Panc1 (cell line): ENCODE measurements around the gene AMMECR1L. TPM values are rescaled to one million over a fixed set of nuclear protein-coding genes. Genes with fewer than 3 reads are reported as not detected.

Experiments used
- ATAC-seq: fragments of 200-7000 bp; cut with Tn5 transposase; 2 replicates; pipeline ENCODE4 v1.9.1; 2020; ENCODE audit warnings: mild to moderate bottlenecking, moderate library complexity
- BruUV-seq: library from RNA; stranded (reverse); fragments of 400-500 nt; replicated peaks from 2 replicates; lab custom pipeline; 2021; lab: Mats Ljungman, UMichigan
- CTCF ChIA-PET: fragments of 300-600 bp; sonication (Branson Sonifier 250); formaldehyde crosslinking; loops from one replicate; lab custom pipeline; 2022; ENCODE audit warnings: antibody characterized with exemption; lab: Charles Lee
- POLR2A ChIA-PET: fragments of 300-600 bp; sonication (Branson Sonifier 250); formaldehyde crosslinking; loops from one replicate; lab custom pipeline; 2022; ENCODE audit warnings: antibody characterized with exemption; lab: Charles Lee
- DNase-seq: peaks from one replicate; pipeline ENCODE4 v3.0.0-alpha.2; 2010; ENCODE audit warnings: low read depth, low spot score
- H3K27ac ChIP-seq: 2 replicates; pipeline ENCODE4 v1.5.1; 2011; ENCODE audit warnings: mild to moderate bottlenecking, low read length, inconsistent platforms
- H3K27me3 ChIP-seq: fragments of 200-500 bp; sonication (Bioruptor generic); 2 replicates; pipeline ENCODE4 v1.6.0; 2014; ENCODE audit warnings: low read length, inconsistent platforms; ENCODE audit not compliant: control insufficient read depth, insufficient read depth
- H3K36me3 ChIP-seq: fragments of 200-500 bp; sonication (Bioruptor generic); 2 replicates; pipeline ENCODE4 v1.5.1; 2014; ENCODE audit warnings: inconsistent platforms, mild to moderate bottlenecking, low read length, moderate library complexity; ENCODE audit not compliant: control insufficient read depth, insufficient read depth
- H3K4me1 ChIP-seq: 2 replicates; pipeline ENCODE4 v1.5.1; 2011; ENCODE audit warnings: inconsistent platforms, mild to moderate bottlenecking, low read length, moderate library complexity; ENCODE audit not compliant: control insufficient read depth, insufficient read depth
- H3K4me3 ChIP-seq, 2 experiments: 2 replicates each; pipeline ENCODE4 v1.5.1; 2011 to 2012; ENCODE audit warnings: low read depth in 2 of 2, low read length in 2 of 2, mild to moderate bottlenecking in 2 of 2, inconsistent platforms in 1 of 2, moderate library complexity in 1 of 2
- H3K9me3 ChIP-seq: fragments of 200-500 bp; sonication (Bioruptor generic); 2 replicates; pipeline ENCODE4 v1.5.1; 2014; ENCODE audit warnings: low read depth, mild to moderate bottlenecking, inconsistent platforms, low read length, moderate library complexity; ENCODE audit not compliant: control insufficient read depth, insufficient read depth
- CTCF ChIP-seq: fragments of 450-650 bp; IDR thresholded peaks from 2 replicates; pipeline ENCODE4 v1.5.1; 2017; ENCODE audit warnings: mild to moderate bottlenecking
- POLR2AphosphoS5 ChIP-seq: IDR thresholded peaks from 2 replicates; pipeline ENCODE4 v1.6.1; 2012; ENCODE audit warnings: mild to moderate bottlenecking, low read depth, low read length, moderate library complexity
- SIN3A ChIP-seq: IDR thresholded peaks from 2 replicates; pipeline ENCODE4 v1.6.1; 2012; ENCODE audit warnings: low read depth, mild to moderate bottlenecking, low read length, moderate library complexity, borderline replicate concordance; ENCODE audit not compliant: insufficient read depth
- TCF7L2 ChIP-seq: IDR thresholded peaks from 2 replicates; pipeline ENCODE4 v1.6.1; 2011; ENCODE audit warnings: mild to moderate bottlenecking, low read depth, low read length, inconsistent platforms
- in situ Hi-C: cut with HindIII; loops from 2 replicates; pipeline ENCODE4 v1.10.0; 2016; ENCODE audit warnings: low sequenced_read_pairs, low pct_unique_long_range_greater_than_20kb
- intact Hi-C: fragments of 100-400 bp; cut with micrococcal nuclease; formaldehyde crosslinking; loops from one replicate; pipeline ENCODE4 v1.10.0; 2022; ENCODE audit not compliant: unreplicated experiment
- total RNA-seq: library from RNA; stranded (reverse); gene quantifications from one replicate; pipeline ENCODE4 v1.2.1, GENCODE V29; 2021; ENCODE audit not compliant: unreplicated experiment
- TF ChIP-seq, protein P1 (sequence below), 2 experiments: IDR thresholded peaks; 2 replicates each; pipeline ENCODE4 v1.6.1; 2011 to 2012; ENCODE audit warnings: low read depth in 2 of 2, control low read depth in 1 of 2, low read length in 1 of 2, mild to moderate bottlenecking in 1 of 2, moderate library complexity in 1 of 2; ENCODE audit not compliant: insufficient read depth in 1 of 2

AMMECR1L gene
- total RNA-seq, 1 experiment from 2014 or later: 26.5 TPM

DNA sequence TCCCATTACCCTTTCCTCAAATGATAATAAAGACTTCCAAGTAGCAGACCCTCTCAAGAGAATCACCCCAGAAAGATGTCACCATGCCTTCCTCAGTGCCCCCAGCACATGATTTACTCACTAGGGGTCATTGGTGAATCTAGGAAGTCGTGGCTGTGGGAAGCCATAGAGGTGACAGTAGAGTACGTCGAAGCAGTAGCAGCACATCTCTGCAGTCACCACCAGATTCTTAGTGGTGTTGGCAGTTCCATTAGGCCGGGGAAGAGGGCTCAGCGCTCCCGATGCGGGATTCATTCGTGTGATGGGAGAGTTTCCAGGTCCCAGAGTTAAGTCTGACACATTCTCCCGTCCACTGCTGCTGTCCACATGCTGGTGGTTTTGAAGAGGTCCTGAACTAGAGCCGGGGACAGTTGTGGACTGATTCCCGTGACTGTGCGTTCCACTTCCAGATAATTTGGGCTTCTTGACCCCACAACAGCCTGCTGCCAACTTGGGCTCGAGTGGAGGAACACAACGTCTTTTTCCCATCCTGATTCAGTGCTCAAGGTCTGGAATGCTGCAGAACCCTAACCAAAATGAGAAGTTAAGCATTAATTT is 12.0 kb downstream of the AMMECR1L start:
- intact Hi-C loops (no loop called here), in situ Hi-C loops (no loop called here)
- Histone ChIP-seq H3K27me3 (no peaks in the 10 kb centered on the region), H3K4me3 (no peak overlapping the region), H3K4me1 (no peaks in the 10 kb centered on the region), H3K9me3 (no peaks in the 10 kb centered on the region), H3K27ac (no peak overlapping the region), H3K36me3 (peaks cover 14% of the 10 kb centered on the region)
- ChIA-PET POLR2A (no interaction called here), CTCF (no interaction called here)
- TF ChIP-seq CTCF (no peak), POLR2AphosphoS5 (no peak), TCF7L2 (no peak), SIN3A (no peak)
- TF ChIP-seq, protein P1, sequence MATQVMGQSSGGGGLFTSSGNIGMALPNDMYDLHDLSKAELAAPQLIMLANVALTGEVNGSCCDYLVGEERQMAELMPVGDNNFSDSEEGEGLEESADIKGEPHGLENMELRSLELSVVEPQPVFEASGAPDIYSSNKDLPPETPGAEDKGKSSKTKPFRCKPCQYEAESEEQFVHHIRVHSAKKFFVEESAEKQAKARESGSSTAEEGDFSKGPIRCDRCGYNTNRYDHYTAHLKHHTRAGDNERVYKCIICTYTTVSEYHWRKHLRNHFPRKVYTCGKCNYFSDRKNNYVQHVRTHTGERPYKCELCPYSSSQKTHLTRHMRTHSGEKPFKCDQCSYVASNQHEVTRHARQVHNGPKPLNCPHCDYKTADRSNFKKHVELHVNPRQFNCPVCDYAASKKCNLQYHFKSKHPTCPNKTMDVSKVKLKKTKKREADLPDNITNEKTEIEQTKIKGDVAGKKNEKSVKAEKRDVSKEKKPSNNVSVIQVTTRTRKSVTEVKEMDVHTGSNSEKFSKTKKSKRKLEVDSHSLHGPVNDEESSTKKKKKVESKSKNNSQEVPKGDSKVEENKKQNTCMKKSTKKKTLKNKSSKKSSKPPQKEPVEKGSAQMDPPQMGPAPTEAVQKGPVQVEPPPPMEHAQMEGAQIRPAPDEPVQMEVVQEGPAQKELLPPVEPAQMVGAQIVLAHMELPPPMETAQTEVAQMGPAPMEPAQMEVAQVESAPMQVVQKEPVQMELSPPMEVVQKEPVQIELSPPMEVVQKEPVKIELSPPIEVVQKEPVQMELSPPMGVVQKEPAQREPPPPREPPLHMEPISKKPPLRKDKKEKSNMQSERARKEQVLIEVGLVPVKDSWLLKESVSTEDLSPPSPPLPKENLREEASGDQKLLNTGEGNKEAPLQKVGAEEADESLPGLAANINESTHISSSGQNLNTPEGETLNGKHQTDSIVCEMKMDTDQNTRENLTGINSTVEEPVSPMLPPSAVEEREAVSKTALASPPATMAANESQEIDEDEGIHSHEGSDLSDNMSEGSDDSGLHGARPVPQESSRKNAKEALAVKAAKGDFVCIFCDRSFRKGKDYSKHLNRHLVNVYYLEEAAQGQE (IDR thresholded peaks at IDR 0.05; ENCODE audit: insufficient read depth in 1 of 2, low read depth in 2 of 2, low read length in 1 of 2): no peak
- BruUV-seq: no TSS peak
- DNase-seq (no peak), ATAC-seq (no peak)

DNA sequence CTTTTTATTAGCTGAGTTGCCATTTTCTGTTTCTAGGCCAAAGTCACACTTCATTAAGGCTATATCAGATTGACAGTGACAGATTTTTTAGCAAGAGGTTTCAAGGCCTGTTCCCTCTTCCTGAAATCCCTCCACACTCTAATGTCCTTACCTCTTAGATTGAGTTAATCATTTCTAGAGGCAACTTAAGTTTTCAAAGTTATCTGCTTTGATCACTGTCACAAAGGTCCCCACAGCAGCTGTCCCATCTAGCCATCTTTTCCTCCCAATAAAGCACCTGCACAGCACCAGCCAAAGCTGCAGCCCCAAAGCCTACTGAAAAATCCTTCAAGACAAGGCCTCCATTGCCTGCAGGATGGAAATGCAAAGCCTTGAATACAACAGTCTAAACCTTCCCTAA is 13.4 kb downstream of the AMMECR1L start:
- BruUV-seq: TSS peak; percentile 35
- ATAC-seq (no peak), DNase-seq (no peak)
- Histone ChIP-seq H3K4me1 (no peaks in the 10 kb centered on the region), H3K36me3 (peaks cover 18% of the 10 kb centered on the region), H3K4me3 (no peak overlapping the region), H3K27me3 (no peaks in the 10 kb centered on the region), H3K27ac (no peak overlapping the region), H3K9me3 (no peaks in the 10 kb centered on the region)
- intact Hi-C loops (no loop called here), in situ Hi-C loops (no loop called here)
- no peak for TF ChIP-seq CTCF
- no peak for TF ChIP-seq SIN3A
- no peak for TF ChIP-seq TCF7L2
- no peak for TF ChIP-seq POLR2AphosphoS5
- TF ChIP-seq, protein P1 (IDR thresholded peaks at IDR 0.05; ENCODE audit: insufficient read depth in 1 of 2, low read depth in 2 of 2, low read length in 1 of 2): no peak
- ChIA-PET CTCF (no interaction called here), POLR2A (no interaction called here)
